ENCODE measurements around the gene SAMD14.
A peak's percentile ranks its signal among the peaks of the same experiment; 100 is the strongest.

SAMD14 gene

DNA sequence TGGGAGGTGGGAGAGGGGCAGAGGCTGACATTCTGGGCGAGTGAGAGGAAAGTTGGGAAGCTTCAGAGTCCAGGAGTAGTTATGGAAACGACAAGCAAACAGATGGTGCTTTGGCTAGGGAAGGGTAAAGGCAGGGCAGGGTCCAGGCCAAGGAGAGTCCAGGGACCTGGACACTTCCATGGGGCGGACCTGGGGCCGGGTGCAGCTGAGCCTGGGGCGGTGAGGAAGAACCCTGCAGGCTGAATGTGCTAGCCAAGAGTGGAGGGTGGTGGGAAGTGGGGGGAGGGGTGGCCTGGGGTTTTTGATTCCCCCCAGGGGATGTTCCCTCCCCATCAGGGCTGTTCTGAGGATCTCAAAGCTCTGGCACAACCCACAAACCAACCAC, 17.9 kb upstream of the SAMD14 start:
- ATAC-seq, result peak; percentile 25
- TF ChIP-seq ISL1 (CRISPR knock-in tag; IDR thresholded peaks at IDR 0.05) (no peak), ZNF565 (CRISPR knock-in tag; conservative IDR thresholded peaks at IDR 0.05; ENCODE audit: low read depth) (no peak), RARB (CRISPR knock-in tag; IDR thresholded peaks at IDR 0.05) (no peak), OSR1 (CRISPR knock-in tag; IDR thresholded peaks at IDR 0.05) (no peak), ARNTL (CRISPR knock-in tag; IDR thresholded peaks at IDR 0.05; ENCODE audit: borderline replicate concordance, low read depth) (no peak), ZFP3 (CRISPR knock-in tag; IDR thresholded peaks at IDR 0.05) (no peak), GLIS3 (CRISPR knock-in tag; IDR thresholded peaks at IDR 0.05) (no peak), ZNF70 (CRISPR knock-in tag; IDR thresholded peaks at IDR 0.05) (no peak), ZC3H10 (CRISPR knock-in tag; IDR thresholded peaks at IDR 0.05) (no peak), PPARA (CRISPR knock-in tag; IDR thresholded peaks at IDR 0.05; ENCODE audit: borderline replicate concordance) (no peak)
- TF ChIP-seq, protein P1, sequence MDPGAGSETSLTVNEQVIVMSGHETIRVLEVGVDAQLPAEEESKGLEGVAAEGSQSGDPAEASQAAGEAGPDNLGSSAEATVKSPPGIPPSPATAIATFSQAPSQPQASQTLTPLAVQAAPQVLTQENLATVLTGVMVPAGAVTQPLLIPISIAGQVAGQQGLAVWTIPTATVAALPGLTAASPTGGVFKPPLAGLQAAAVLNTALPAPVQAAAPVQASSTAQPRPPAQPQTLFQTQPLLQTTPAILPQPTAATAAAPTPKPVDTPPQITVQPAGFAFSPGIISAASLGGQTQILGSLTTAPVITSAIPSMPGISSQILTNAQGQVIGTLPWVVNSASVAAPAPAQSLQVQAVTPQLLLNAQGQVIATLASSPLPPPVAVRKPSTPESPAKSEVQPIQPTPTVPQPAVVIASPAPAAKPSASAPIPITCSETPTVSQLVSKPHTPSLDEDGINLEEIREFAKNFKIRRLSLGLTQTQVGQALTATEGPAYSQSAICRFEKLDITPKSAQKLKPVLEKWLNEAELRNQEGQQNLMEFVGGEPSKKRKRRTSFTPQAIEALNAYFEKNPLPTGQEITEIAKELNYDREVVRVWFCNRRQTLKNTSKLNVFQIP (CRISPR knock-in tag; IDR thresholded peaks at IDR 0.05; ENCODE audit: borderline replicate concordance, low read depth), result no peak
- TF ChIP-seq, protein P2, sequence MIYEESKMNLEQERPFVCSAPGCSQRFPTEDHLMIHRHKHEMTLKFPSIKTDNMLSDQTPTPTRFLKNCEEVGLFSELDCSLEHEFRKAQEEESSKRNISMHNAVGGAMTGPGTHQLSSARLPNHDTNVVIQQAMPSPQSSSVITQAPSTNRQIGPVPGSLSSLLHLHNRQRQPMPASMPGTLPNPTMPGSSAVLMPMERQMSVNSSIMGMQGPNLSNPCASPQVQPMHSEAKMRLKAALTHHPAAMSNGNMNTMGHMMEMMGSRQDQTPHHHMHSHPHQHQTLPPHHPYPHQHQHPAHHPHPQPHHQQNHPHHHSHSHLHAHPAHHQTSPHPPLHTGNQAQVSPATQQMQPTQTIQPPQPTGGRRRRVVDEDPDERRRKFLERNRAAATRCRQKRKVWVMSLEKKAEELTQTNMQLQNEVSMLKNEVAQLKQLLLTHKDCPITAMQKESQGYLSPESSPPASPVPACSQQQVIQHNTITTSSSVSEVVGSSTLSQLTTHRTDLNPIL (CRISPR knock-in tag; IDR thresholded peaks at IDR 0.05; ENCODE audit: low read depth), result no peak

DNA sequence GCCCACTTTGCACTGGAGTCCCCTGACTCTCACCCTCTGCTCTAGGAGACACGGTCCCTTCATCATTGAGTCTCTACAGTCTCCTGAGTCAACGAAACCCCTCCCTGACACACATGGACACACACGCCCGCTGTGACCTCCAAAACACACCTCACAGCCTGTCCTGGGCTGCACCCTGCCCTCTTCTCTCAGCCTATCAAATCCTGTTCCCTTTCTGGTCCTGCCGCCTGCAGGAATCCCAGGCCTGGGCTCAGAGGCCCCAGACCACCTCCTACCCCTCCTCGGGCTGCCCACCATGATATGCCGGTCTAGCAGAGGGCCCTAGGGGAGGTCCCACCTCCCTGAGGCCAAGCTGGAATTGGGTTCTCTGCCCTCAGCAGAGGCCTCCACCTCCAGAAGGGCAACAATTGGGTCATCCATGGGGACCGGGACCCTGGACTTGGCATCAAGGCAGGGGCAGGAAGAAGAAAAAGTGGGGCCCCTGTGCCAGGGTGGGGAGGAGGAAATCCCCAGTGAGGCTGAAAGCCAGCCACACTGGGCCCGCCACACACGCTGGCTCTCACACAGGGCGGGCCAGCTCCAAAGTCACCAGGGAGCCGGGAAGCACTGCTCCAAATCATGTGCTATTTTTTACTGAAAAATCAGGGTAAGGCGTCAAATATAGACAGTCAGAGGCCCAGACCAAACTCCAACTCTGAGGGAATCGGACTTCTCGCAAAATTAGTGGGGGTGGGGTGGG, 17.1 kb upstream of the SAMD14 start:
- no peak for ATAC-seq
- TF ChIP-seq, protein P3, sequence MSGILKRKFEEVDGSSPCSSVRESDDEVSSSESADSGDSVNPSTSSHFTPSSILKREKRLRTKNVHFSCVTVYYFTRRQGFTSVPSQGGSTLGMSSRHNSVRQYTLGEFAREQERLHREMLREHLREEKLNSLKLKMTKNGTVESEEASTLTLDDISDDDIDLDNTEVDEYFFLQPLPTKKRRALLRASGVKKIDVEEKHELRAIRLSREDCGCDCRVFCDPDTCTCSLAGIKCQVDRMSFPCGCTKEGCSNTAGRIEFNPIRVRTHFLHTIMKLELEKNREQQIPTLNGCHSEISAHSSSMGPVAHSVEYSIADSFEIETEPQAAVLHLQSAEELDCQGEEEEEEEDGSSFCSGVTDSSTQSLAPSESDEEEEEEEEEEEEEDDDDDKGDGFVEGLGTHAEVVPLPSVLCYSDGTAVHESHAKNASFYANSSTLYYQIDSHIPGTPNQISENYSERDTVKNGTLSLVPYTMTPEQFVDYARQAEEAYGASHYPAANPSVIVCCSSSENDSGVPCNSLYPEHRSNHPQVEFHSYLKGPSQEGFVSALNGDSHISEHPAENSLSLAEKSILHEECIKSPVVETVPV (CRISPR knock-in tag; IDR thresholded peaks at IDR 0.05), result no peak
- TF ChIP-seq CSDC2 (CRISPR knock-in tag; IDR thresholded peaks at IDR 0.05) (no peak), ZNF70 (CRISPR knock-in tag; IDR thresholded peaks at IDR 0.05) (no peak), ZFP3 (CRISPR knock-in tag; IDR thresholded peaks at IDR 0.05) (no peak), ZNF8 (CRISPR knock-in tag; IDR thresholded peaks at IDR 0.05) (no peak)
- TF ChIP-seq, protein P1 (CRISPR knock-in tag; IDR thresholded peaks at IDR 0.05; ENCODE audit: borderline replicate concordance, low read depth), result no peak
- TF ChIP-seq, protein P4, sequence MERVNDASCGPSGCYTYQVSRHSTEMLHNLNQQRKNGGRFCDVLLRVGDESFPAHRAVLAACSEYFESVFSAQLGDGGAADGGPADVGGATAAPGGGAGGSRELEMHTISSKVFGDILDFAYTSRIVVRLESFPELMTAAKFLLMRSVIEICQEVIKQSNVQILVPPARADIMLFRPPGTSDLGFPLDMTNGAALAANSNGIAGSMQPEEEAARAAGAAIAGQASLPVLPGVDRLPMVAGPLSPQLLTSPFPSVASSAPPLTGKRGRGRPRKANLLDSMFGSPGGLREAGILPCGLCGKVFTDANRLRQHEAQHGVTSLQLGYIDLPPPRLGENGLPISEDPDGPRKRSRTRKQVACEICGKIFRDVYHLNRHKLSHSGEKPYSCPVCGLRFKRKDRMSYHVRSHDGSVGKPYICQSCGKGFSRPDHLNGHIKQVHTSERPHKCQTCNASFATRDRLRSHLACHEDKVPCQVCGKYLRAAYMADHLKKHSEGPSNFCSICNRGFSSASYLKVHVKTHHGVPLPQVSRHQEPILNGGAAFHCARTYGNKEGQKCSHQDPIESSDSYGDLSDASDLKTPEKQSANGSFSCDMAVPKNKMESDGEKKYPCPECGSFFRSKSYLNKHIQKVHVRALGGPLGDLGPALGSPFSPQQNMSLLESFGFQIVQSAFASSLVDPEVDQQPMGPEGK (CRISPR knock-in tag; IDR thresholded peaks at IDR 0.05; ENCODE audit: borderline replicate concordance), result no peak

DNA sequence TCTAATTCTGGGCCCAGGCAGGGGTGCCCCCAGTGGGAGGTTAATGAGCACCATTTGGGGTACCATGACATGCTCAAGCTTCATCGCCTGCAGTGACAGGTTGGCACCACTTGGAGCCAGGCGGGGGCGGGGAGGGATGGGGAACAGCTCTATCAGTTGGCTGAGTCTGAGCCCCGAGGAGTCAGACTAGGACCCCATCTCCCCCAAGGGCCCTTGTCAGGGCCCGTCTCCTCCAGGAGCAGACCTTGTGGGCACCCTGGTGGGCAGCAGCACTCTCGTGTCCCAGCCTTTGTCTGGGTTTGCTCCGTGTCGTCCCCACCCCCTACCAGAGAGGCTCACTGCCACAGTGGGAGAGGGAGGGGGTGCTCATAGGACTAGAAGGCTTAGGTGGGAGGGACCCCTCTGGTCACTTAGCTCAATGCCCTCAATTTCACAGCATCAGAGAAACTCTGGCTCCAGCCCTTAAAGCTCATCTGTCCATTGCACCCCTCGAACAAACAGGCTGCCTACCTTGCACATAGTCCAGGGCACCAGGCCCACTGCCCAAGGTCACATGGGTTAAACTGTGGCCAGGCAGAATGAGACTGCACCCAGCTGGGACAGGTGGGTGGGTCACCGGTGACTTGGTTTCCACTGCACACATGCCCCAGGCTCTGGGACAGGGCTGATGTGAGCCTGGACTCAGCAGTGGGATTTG, 16.4 kb upstream of the SAMD14 start:
- TF ChIP-seq TCF4 (CRISPR knock-in tag; IDR thresholded peaks at IDR 0.05; ENCODE audit: borderline replicate concordance), result no peak
- no peak for TF ChIP-seq RARB (CRISPR knock-in tag; IDR thresholded peaks at IDR 0.05)
- ATAC-seq, result no peak

DNA sequence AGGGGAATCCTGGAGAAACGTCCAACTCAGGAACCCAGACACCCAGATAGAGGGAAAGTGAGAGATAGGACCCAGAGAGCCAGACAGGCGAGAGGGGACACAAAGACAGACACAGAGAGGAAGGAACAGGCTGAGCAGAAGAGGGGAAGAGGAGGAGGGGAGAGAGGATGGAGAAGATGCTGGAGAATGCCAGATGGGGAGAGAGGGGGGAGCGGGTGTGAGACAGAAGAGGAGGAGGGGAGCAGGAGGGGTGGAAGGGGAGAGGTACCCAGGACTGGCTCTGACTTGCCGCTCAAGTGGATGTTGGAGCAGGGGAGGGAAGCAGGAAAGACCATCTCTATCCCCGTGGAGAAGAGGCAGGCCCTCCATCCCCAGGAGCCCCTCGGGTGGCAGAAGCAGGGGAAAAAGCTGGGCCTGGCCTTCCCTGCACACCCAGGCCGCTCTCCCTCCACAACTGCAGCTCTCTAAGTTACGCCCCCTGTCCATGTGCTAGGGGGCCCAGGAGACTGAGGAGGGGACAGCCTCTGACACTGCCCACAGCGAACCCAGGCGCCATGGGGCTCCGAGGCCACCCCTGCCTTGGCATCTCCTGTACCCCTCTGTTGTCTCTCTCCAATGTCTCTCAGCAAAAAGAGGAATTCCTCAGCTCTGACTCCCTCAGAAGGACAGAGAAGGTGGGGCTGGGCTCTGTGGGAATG, 15.7 kb upstream of the SAMD14 start:
- TF ChIP-seq BACH2 (CRISPR knock-in tag; IDR thresholded peaks at IDR 0.05; ENCODE audit: borderline replicate concordance) (no peak), ZFP3 (CRISPR knock-in tag; IDR thresholded peaks at IDR 0.05) (no peak), ESRRG (CRISPR knock-in tag; IDR thresholded peaks at IDR 0.05) (no peak)
- no peak for ATAC-seq
